HG02642 (cell line): ENCODE results near the gene RASGRP4.
"Not testable (repeated sequence)": the region's sequence is repeated elsewhere in the genome, so short reads cannot be mapped to it uniquely, and the experiment has no call there.

Experiments used
- ATAC-seq: cut with Tn5 transposase; IDR thresholded peaks from one replicate; pipeline ENCODE4 v1.9.1; 2021; ENCODE audit warnings: mild to moderate bottlenecking; ENCODE audit not compliant: unreplicated experiment, poor library complexity

RASGRP4 gene

GRCh38 chr19:38451036-38451435 is 25.0 kb upstream of the RASGRP4 start:
- ATAC-seq, result no peak

- ATAC-seq, result no peak
These were observed 23.5 kb upstream of the RASGRP4 start for GRCh38 chr19:38449518-38449917.

- no peak for ATAC-seq
These were observed 22.2 kb upstream of the RASGRP4 start for GRCh38 chr19:38448225-38448624.

- no peak for ATAC-seq
These were observed 19.3 kb upstream of the RASGRP4 start for GRCh38 chr19:38445362-38445761.

- no peak for ATAC-seq
These were observed 18.0 kb upstream of the RASGRP4 start for GRCh38 chr19:38444026-38444425.

GRCh38 chr19:38443458-38443999 is 17.5 kb upstream of the RASGRP4 start:
- ATAC-seq, result no peak

- no peak for ATAC-seq
These were observed 16.7 kb upstream of the RASGRP4 start for GRCh38 chr19:38442736-38443135.

GRCh38 chr19:38441657-38442348 is 15.8 kb upstream of the RASGRP4 start:
- ATAC-seq, result no peak

- no peak for ATAC-seq
These were observed 14.6 kb upstream of the RASGRP4 start for GRCh38 chr19:38440592-38440991.

- no peak for ATAC-seq
These were observed 11.9 kb upstream of the RASGRP4 start for GRCh38 chr19:38437917-38438316.

GRCh38 chr19:38437295-38437694 is 11.3 kb upstream of the RASGRP4 start:
- no peak for ATAC-seq

- no peak for ATAC-seq
These were observed 8.6 kb upstream of the RASGRP4 start for GRCh38 chr19:38434549-38435051.

GRCh38 chr19:38433268-38433733 is 7.3 kb upstream of the RASGRP4 start, which contains the start of gene RYR1:
RYR1 (plus strand) TSS chr19:38433691; CDS start chr19:38433830, 139 bp downstream.
- ATAC-seq, result no peak

- no peak for ATAC-seq
These were observed 4.9 kb upstream of the RASGRP4 start for GRCh38 chr19:38430931-38431330.

- no peak for ATAC-seq
These were observed 3.8 kb upstream of the RASGRP4 start for GRCh38 chr19:38429811-38430156.

GRCh38 chr19:38429055-38429810 is 3.2 kb upstream of the RASGRP4 start:
- ATAC-seq, result no peak

GRCh38 chr19:38427035-38427677 is 1.1 kb upstream of the RASGRP4 start:
- not testable (repeated sequence) for ATAC-seq

- ATAC-seq, result no peak
These were observed 703 bp downstream of the RASGRP4 start for GRCh38 chr19:38425222-38425809.

GRCh38 chr19:38424272-38424671 is 1.7 kb downstream of the RASGRP4 start:
- no peak for ATAC-seq

GRCh38 chr19:38422438-38422837 is 3.6 kb downstream of the RASGRP4 start:
- no peak for ATAC-seq
